Activated CD4-positive, alpha-beta memory T cell treated with anti-CD3 and anti-CD28 coated beads, Interleukin-2, amount 10 ng/mL, durations not matched to agents 7 days and 5 days (primary cell): ENCODE data around the gene SIVA1. TPM values are rescaled to one million over a fixed set of nuclear protein-coding genes. Genes with fewer than 3 reads are reported as not detected.

ENCODE experiments used
- CTCF ChIA-PET: fragments of 350-600 bp; sonication (Branson Sonifier 250); formaldehyde crosslinking; loops from one replicate; lab custom pipeline; 2021; ENCODE audit warnings: antibody characterized with exemption, inconsistent platforms; lab: Charles Lee
- POLR2A ChIA-PET: fragments of 350-600 bp; sonication (Branson Sonifier 250); formaldehyde crosslinking; loops from one replicate; lab custom pipeline; 2021; ENCODE audit warnings: antibody characterized with exemption; lab: Charles Lee
- DNase-seq: peaks from one replicate; pipeline ENCODE4 v3.0.0-alpha.2; 2020
- H3K27ac Mint-ChIP-seq: one replicate; pipeline ENCODE4 v1.8.0; 2021; ENCODE audit warnings: mild to moderate bottlenecking, mixed read lengths
- H3K27me3 Mint-ChIP-seq: one replicate; pipeline ENCODE4 v1.8.0; 2021; ENCODE audit warnings: mixed read lengths
- H3K36me3 Mint-ChIP-seq: one replicate; pipeline ENCODE4 v1.8.0; 2021; ENCODE audit warnings: low read depth, mixed read lengths
- H3K4me1 Mint-ChIP-seq: one replicate; pipeline ENCODE4 v1.8.0; 2021; ENCODE audit warnings: mixed read lengths
- H3K4me3 Mint-ChIP-seq: one replicate; pipeline ENCODE4 v1.8.0; 2021; ENCODE audit warnings: mild to moderate bottlenecking, mixed read lengths
- H3K9me3 Mint-ChIP-seq: one replicate; pipeline ENCODE4 v1.8.0; 2021; ENCODE audit warnings: mixed read lengths
- total RNA-seq, 2 experiments: library from RNA; stranded (reverse); gene quantifications; one replicate each; pipeline ENCODE4 v1.2.3, GENCODE V29; 2021

SIVA1 gene
- total RNA-seq, 2 experiments from 2014 or later, result 87.0 to 96.2 TPM

GRCh38 chr14:104791425-104791824 is 38.5 kb downstream of the SIVA1 start:
- Mint-ChIP-seq H3K9me3 (no peaks in the 10 kb centered on the region), H3K36me3 (peaks cover 4% of the 10 kb centered on the region), H3K27me3 (no peaks in the 10 kb centered on the region), H3K27ac (peak overlapping the region; percentile 16), H3K4me3 (no peak overlapping the region), H3K4me1 (peaks cover 41% of the 10 kb centered on the region)
- CTCF ChIA-PET, result no interaction called here
- no peak for DNase-seq
- POLR2A ChIA-PET, result no interaction called here

GRCh38 chr14:104792101-104792884 is 39.3 kb downstream of the SIVA1 start:
- POLR2A ChIA-PET, result interaction anchor here (0.8 to 1.0 kb wide), 2 partner anchors 12 to 40 kb away, joined by 3 read pairs; no protein-coding TSS in a partner anchor

GRCh38 chr14:104792945-104793702 is 40.2 kb downstream of the SIVA1 start:
- Mint-ChIP-seq H3K4me3 (peak overlapping the region; percentile 86), H3K9me3 (no peaks in the 10 kb centered on the region), H3K27ac (no peak overlapping the region), H3K36me3 (peaks cover 4% of the 10 kb centered on the region), H3K4me1 (peaks cover 40% of the 10 kb centered on the region), H3K27me3 (peaks cover 4% of the 10 kb centered on the region)
- no peak for DNase-seq
- CTCF ChIA-PET, result interaction anchor here (1.7 kb wide), 1 partner anchor 33 kb away, joined by 7 read pairs; no protein-coding TSS in a partner anchor
- POLR2A ChIA-PET, result interaction anchor here (0.8 to 1.0 kb wide), 2 partner anchors 11 to 41 kb away, joined by 3 read pairs; no protein-coding TSS in a partner anchor

More at GRCh38 chr14:104792101-104792884, 39.3 kb downstream of the SIVA1 start:
- peaks cover under 1% of the 10 kb centered on the region for H3K27me3 Mint-ChIP-seq
- H3K27ac Mint-ChIP-seq, result no peak overlapping the region
- H3K4me1 Mint-ChIP-seq, result peaks cover 38% of the 10 kb centered on the region
- DNase-seq, result no peak
- CTCF ChIA-PET, result no interaction called here
- H3K36me3 Mint-ChIP-seq, result peaks cover 4% of the 10 kb centered on the region
- no peaks in the 10 kb centered on the region for H3K9me3 Mint-ChIP-seq
- H3K4me3 Mint-ChIP-seq, result no peak overlapping the region

- CTCF ChIA-PET, result interaction anchor here (1.7 kb wide), 1 partner anchor 33 kb away, joined by 7 read pairs; no protein-coding TSS in a partner anchor
- H3K9me3 Mint-ChIP-seq, result no peaks in the 10 kb centered on the region
- POLR2A ChIA-PET, result no interaction called here
- H3K4me1 Mint-ChIP-seq, result peaks cover 40% of the 10 kb centered on the region
- DNase-seq, result no peak
- peaks cover 6% of the 10 kb centered on the region for H3K27me3 Mint-ChIP-seq
- peak overlapping the region; percentile 86 for H3K4me3 Mint-ChIP-seq
- peaks cover 4% of the 10 kb centered on the region for H3K36me3 Mint-ChIP-seq
- no peak overlapping the region for H3K27ac Mint-ChIP-seq
Observed at GRCh38 chr14:104793703-104793959, 40.7 kb downstream of the SIVA1 start.

GRCh38 chr14:104794099-104794498 is 41.2 kb downstream of the SIVA1 start:
- DNase-seq, result peak; percentile 55
- H3K36me3 Mint-ChIP-seq, result peaks cover 4% of the 10 kb centered on the region
- ChIA-PET POLR2A (interaction anchor here (0.9 to 1.4 kb wide), 4 partner anchors 9 to 42 kb away, joined by 3 to 6 read pairs (median 4); partner anchors contain the start of gene SIVA1), CTCF (interaction anchor here (1.7 kb wide), 1 partner anchor 32 kb away, joined by 7 read pairs; no protein-coding TSS in a partner anchor)
- H3K4me1 Mint-ChIP-seq, result peaks cover 41% of the 10 kb centered on the region
- peak overlapping the region; percentile 86 for H3K4me3 Mint-ChIP-seq
- H3K27ac Mint-ChIP-seq, result peak overlapping the region; percentile 81
- H3K9me3 Mint-ChIP-seq, result no peaks in the 10 kb centered on the region
- H3K27me3 Mint-ChIP-seq, result peaks cover 6% of the 10 kb centered on the region

- peak overlapping the region; percentile 86 for H3K4me3 Mint-ChIP-seq
- ChIA-PET POLR2A (interaction anchor here (0.7 to 1.4 kb wide), 5 partner anchors 10 to 42 kb away, joined by 3 to 6 read pairs (median 4); partner anchors contain the start of gene SIVA1), CTCF (interaction anchor here (1.7 kb wide), 1 partner anchor 32 kb away, joined by 7 read pairs; no protein-coding TSS in a partner anchor)
- no peaks in the 10 kb centered on the region for H3K9me3 Mint-ChIP-seq
- peaks cover 9% of the 10 kb centered on the region for H3K27me3 Mint-ChIP-seq
- peak overlapping the region; percentile 81 for H3K27ac Mint-ChIP-seq
- peaks cover 4% of the 10 kb centered on the region for H3K36me3 Mint-ChIP-seq
- DNase-seq, result no peak
- peaks cover 45% of the 10 kb centered on the region for H3K4me1 Mint-ChIP-seq
Observed at GRCh38 chr14:104794631-104794992, 41.7 kb downstream of the SIVA1 start.

- peak; percentile 50 for DNase-seq
- Mint-ChIP-seq H3K9me3 (no peaks in the 10 kb centered on the region), H3K36me3 (peaks cover 4% of the 10 kb centered on the region), H3K27ac (peak within 1 kb of the TSS; percentile 81), H3K27me3 (peaks cover 9% of the 10 kb centered on the region), H3K4me3 (peak within 1 kb of the TSS; percentile 86), H3K4me1 (peaks cover 50% of the 10 kb centered on the region)
- POLR2A ChIA-PET, result interaction anchor here (0.7 to 1.4 kb wide), 4 partner anchors 24 to 43 kb away, joined by 3 to 6 read pairs (median 4); partner anchors contain the start of gene SIVA1
- CTCF ChIA-PET, result interaction anchor here (1.7 kb wide), 1 partner anchor 31 kb away, joined by 7 read pairs; no protein-coding TSS in a partner anchor
Observed at GRCh38 chr14:104794993-104795780, 42.2 kb downstream of the SIVA1 start, which contains the start of gene AKT1. Gene AKT1, minus strand, starts transcription at chr14:104795748. Its CDS starts 3,105 bp downstream, at chr14:104792643.

GRCh38 chr14:104795781-104796686 is 43.1 kb downstream of the SIVA1 start:
- DNase-seq, result peak; percentile 69

GRCh38 chr14:104796687-104797081 is 43.7 kb downstream of the SIVA1 start:
- no peaks in the 10 kb centered on the region for H3K36me3 Mint-ChIP-seq
- no peak overlapping the region for H3K27ac Mint-ChIP-seq
- CTCF ChIA-PET, result no interaction called here
- no peaks in the 10 kb centered on the region for H3K9me3 Mint-ChIP-seq
- no peak for DNase-seq
- peaks cover 45% of the 10 kb centered on the region for H3K4me1 Mint-ChIP-seq
- peaks cover 9% of the 10 kb centered on the region for H3K27me3 Mint-ChIP-seq
- H3K4me3 Mint-ChIP-seq, result peak overlapping the region; percentile 67
- POLR2A ChIA-PET, result no interaction called here

More at GRCh38 chr14:104795781-104796686, 43.1 kb downstream of the SIVA1 start:
- H3K4me1 Mint-ChIP-seq, result peaks cover 47% of the 10 kb centered on the region
- H3K4me3 Mint-ChIP-seq, result peak overlapping the region; percentile 67
- no peaks in the 10 kb centered on the region for H3K9me3 Mint-ChIP-seq
- ChIA-PET POLR2A (no interaction called here), CTCF (no interaction called here)
- peak overlapping the region; percentile 68 for H3K27ac Mint-ChIP-seq
- H3K27me3 Mint-ChIP-seq, result peaks cover 9% of the 10 kb centered on the region
- H3K36me3 Mint-ChIP-seq, result peaks cover 4% of the 10 kb centered on the region

- DNase-seq, result no peak
- peaks cover 9% of the 10 kb centered on the region for H3K27me3 Mint-ChIP-seq
- H3K4me3 Mint-ChIP-seq, result no peak overlapping the region
- H3K9me3 Mint-ChIP-seq, result no peaks in the 10 kb centered on the region
- no peak overlapping the region for H3K27ac Mint-ChIP-seq
- no peaks in the 10 kb centered on the region for H3K36me3 Mint-ChIP-seq
- peaks cover 48% of the 10 kb centered on the region for H3K4me1 Mint-ChIP-seq
- ChIA-PET POLR2A (interaction anchor here (0.9 to 1.2 kb wide), 2 partner anchors 10 to 26 kb away, joined by 3 to 4 read pairs; no protein-coding TSS in a partner anchor), CTCF (no interaction called here)
Observed at GRCh38 chr14:104797115-104798044, 44.4 kb downstream of the SIVA1 start.
